ENCODE measurements around the gene PPP2R5B.

GRCh38 chr11:64929625-64930024 lies 5.1 kb downstream of the PPP2R5B start:
- TF ChIP-seq CTCF (IDR thresholded peaks at IDR 0.05; ENCODE audit: insufficient read depth, low read length): no peak
- no peak for TF ChIP-seq GABPA (IDR thresholded peaks at IDR 0.05; ENCODE audit: low read depth)
